MCF 10A (cell line): ENCODE results near the gene CLPTM1L. TPM values are rescaled to one million over a fixed set of nuclear protein-coding genes. Genes with fewer than 3 reads are reported as not detected.

Source experiments
- BruUV-seq: library from RNA; stranded (reverse); fragments of 400-500 nt; replicated peaks from 2 replicates; lab custom pipeline; 2021; lab: Mats Ljungman, UMichigan
- CTCF ChIA-PET: fragments of 300-600 bp; sonication (Branson Sonifier 250); formaldehyde crosslinking; extraction: SDS; loops from one replicate; lab custom pipeline; 2021; ENCODE audit warnings: antibody characterized with exemption, inconsistent platforms; lab: Yijun Ruan, JAX
- POLR2A ChIA-PET: fragments of 300-600, 350-650 bp; sonication (Branson Sonifier 250); formaldehyde crosslinking; extraction: SDS; loops from one replicate; lab custom pipeline; 2020; ENCODE audit warnings: antibody characterized with exemption, inconsistent platforms; lab: Yijun Ruan, JAX
- DNase-seq: peaks from one replicate; pipeline ENCODE4 v3.0.0-alpha.2; 2018; ENCODE audit not compliant: unreplicated experiment
- H3K27ac Mint-ChIP-seq: one replicate; pipeline ENCODE4 v1.8.0; 2022; ENCODE audit warnings: mild to moderate bottlenecking, low read depth, mixed read lengths; ENCODE audit not compliant: unreplicated experiment
- H3K27me3 Mint-ChIP-seq: one replicate; pipeline ENCODE4 v1.8.0; 2022; ENCODE audit warnings: mixed read lengths; ENCODE audit not compliant: insufficient read depth, unreplicated experiment
- H3K36me3 Mint-ChIP-seq: one replicate; pipeline ENCODE4 v1.8.0; 2022; ENCODE audit warnings: mild to moderate bottlenecking, moderate library complexity, mixed read lengths; ENCODE audit not compliant: insufficient read depth, unreplicated experiment
- H3K4me1 Mint-ChIP-seq: one replicate; pipeline ENCODE4 v1.8.0; 2022; ENCODE audit warnings: mixed read lengths; ENCODE audit not compliant: insufficient read depth, unreplicated experiment
- H3K4me3 Mint-ChIP-seq: one replicate; pipeline ENCODE4 v1.8.0; 2022; ENCODE audit warnings: mild to moderate bottlenecking, moderate library complexity, mixed read lengths; ENCODE audit not compliant: unreplicated experiment
- H3K9me3 Mint-ChIP-seq: one replicate; pipeline ENCODE4 v1.8.0; 2022; ENCODE audit warnings: mixed read lengths; ENCODE audit not compliant: unreplicated experiment
- intact Hi-C: fragments of 100-400 bp; cut with micrococcal nuclease; formaldehyde crosslinking; loops from 2 replicates; pipeline ENCODE4 v1.14.1; 2022
- total RNA-seq: library from RNA; stranded (reverse); gene quantifications from 2 replicates; pipeline ENCODE4 v1.2.3, GENCODE V29; 2022
- TF ChIP-seq, protein P1 (sequence below): fragments of 200-600 bp; IDR thresholded peaks from one replicate; pipeline ENCODE4 v1.8.0; 2022; ENCODE audit warnings: antibody characterized with exemption, mild to moderate bottlenecking; ENCODE audit not compliant: unreplicated experiment

The CLPTM1L gene
- total RNA-seq, 1 experiment from 2014 or later, result 128 TPM

DNA sequence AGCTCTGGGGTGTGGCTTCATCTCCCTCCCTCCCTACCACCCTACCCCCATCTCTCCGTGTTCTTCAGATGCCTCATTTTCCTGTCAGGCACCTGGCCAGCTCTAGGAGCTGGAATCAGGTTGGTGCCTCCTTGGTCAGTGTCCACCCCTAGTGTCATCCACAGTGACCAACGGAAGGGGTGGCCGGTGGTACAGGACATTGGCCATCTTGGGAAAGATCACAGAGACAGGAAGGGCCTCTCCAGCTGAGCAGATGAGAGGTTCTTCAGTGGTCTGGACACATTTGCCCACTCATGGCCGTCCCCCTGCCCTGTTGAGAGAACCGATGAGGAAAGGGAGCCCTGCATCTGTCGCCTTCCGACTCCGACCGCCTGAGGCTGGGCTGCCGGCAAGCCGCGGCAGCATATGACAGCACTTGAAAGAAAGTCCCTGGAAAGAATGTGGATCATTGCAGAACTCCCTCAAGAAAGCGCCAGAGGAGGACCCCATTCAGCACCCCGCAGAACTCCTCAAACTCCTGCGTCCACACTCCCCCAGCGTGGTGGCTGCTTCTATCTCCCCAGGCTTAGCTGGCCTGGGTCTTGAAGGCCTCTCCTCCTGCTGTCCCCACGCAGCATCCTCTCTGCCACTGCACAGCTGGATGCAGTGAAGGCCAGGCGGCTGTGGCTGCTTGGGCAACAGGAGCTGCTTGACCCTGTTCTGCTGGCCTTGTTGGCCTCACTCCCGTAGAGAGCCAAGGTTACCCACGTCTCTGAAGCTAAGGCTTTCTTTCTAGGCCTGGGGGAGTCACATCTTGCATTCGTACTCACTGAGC lies 1.9 kb upstream of the CLPTM1L start:
- no TSS peak for BruUV-seq
- TF ChIP-seq, protein P1, sequence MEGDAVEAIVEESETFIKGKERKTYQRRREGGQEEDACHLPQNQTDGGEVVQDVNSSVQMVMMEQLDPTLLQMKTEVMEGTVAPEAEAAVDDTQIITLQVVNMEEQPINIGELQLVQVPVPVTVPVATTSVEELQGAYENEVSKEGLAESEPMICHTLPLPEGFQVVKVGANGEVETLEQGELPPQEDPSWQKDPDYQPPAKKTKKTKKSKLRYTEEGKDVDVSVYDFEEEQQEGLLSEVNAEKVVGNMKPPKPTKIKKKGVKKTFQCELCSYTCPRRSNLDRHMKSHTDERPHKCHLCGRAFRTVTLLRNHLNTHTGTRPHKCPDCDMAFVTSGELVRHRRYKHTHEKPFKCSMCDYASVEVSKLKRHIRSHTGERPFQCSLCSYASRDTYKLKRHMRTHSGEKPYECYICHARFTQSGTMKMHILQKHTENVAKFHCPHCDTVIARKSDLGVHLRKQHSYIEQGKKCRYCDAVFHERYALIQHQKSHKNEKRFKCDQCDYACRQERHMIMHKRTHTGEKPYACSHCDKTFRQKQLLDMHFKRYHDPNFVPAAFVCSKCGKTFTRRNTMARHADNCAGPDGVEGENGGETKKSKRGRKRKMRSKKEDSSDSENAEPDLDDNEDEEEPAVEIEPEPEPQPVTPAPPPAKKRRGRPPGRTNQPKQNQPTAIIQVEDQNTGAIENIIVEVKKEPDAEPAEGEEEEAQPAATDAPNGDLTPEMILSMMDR, result no peak
- H3K4me1 Mint-ChIP-seq, result peaks cover 16% of the 10 kb centered on the region
- intact Hi-C loops, result loop anchor here (10.0 kb wide), 2 partner anchors 142 to 182 kb away; partner anchors contain the start of gene SLC6A19
- POLR2A ChIA-PET, result interaction anchor here (0.6 kb wide), 1 partner anchor 1122 kb away, joined by 4 read pairs; no protein-coding TSS in a partner anchor
- no peak for DNase-seq
- H3K36me3 Mint-ChIP-seq, result peaks cover 8% of the 10 kb centered on the region
- H3K4me3 Mint-ChIP-seq, result peak overlapping the region; percentile 83
- peak overlapping the region; percentile 80 for H3K27ac Mint-ChIP-seq
- H3K27me3 Mint-ChIP-seq, result peaks cover 4% of the 10 kb centered on the region
- CTCF ChIA-PET, result interaction anchor here (0.6 to 0.7 kb wide), 3 partner anchors 276 to 369 kb away, joined by 3 to 5 read pairs (median 3); no protein-coding TSS in a partner anchor
- no peaks in the 10 kb centered on the region for H3K9me3 Mint-ChIP-seq

DNA sequence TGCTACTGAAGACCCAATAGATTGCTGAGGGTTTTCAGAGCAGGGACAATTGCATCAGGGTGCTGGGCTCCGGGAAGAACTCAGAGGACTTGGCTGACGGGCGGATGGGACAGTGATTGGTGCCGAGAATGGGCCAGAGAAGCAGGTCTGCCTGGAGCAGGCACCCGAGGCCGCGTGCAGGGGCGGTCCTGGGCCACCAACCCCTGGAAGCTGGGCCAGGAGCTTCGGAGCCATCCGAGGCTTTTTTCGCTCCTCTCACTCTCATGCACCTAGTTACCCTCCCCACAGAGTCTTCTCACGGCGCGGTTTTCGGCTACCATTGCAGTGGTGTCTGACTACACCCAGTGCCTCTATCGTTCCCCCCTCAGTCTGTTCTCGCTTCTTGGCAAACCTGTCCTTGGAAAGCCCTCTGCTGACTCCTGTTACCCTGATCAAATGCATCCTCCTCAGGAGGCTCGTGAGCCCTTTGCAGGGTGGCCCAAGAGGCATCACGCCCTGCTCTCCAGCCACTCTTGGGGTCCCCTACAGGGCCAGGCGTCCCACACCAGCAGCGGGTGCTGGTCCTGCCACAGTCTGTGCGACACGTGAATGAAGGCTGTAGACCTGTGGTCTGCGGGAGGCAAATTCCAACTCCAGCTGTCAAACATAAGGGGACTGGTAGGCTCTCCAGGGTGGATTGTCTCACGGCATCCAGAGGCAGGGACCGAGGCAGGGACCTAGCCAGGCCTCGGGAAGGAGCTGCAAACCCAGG lies 1.2 kb upstream of the CLPTM1L start:
- H3K9me3 Mint-ChIP-seq, result no peaks in the 10 kb centered on the region
- H3K27me3 Mint-ChIP-seq, result no peaks in the 10 kb centered on the region
- TF ChIP-seq, protein P1, result no peak
- peak overlapping the region; percentile 83 for H3K4me3 Mint-ChIP-seq
- POLR2A ChIA-PET, result interaction anchor here (0.7 to 1.2 kb wide), 6 partner anchors 9 to 32 kb away, joined by 3 to 4 read pairs (median 3); no protein-coding TSS in a partner anchor
- BruUV-seq, result no TSS peak
- no peak for DNase-seq
- CTCF ChIA-PET, result interaction anchor here (0.7 to 0.8 kb wide), 2 partner anchors 183 to 277 kb away, joined by 3 to 4 read pairs; no protein-coding TSS in a partner anchor
- intact Hi-C loops, result loop anchor here (2.0 to 10.0 kb wide), 3 partner anchors 15 to 181 kb away; partner anchors contain the start of gene SLC6A19
- H3K36me3 Mint-ChIP-seq, result peaks cover 15% of the 10 kb centered on the region
- H3K27ac Mint-ChIP-seq, result peak overlapping the region; percentile 80
- peaks cover 16% of the 10 kb centered on the region for H3K4me1 Mint-ChIP-seq

DNA sequence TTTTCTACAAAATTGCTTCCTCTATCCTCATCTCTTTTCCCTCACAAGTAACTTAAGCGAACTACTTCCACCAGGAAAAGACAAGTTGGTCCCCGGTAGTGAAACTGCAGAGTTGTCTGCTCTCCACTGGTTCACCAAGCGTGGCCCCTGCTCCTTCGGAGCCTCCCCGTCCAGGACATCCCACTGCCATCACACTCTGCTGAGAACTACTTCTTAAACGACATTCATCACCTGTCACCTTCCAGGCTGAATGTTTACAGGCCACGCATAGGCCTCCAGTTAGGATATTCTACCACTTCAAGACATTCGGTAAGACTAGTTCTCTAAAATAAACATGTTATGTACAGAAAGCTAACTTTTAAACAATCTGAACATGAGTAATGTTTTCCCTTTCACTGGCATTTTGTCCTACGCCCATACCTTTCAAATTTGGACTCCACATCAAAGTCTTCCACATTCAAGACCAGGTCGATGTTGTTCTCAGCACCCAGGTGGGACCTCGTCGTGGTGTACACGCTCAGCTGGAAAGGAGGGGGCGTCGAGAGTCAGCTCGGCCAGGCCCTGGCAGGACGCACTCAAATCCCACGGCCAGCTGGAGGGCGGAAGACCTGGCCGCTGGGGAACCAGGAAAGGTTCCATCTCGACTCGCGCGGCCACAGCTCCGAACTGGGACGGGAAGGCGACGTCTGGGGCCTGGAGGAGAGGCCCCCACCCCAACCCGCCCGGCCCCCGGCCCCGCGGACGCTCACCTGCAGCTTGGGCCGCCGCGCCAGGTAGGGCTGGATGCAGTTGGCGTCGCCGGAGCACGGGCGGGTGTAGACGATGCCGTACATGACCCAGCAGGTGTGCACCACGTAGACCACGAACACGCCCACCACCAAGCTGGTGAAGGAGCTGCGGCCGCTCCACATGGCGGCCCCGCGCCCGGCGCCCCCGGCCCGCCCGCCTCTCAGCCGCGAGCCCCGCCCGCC lies 683 bp downstream of the CLPTM1L start:
- no peak for DNase-seq
- intact Hi-C loops, result loop anchor here (2.0 to 10.0 kb wide), 3 partner anchors 13 to 179 kb away; partner anchors contain the start of gene SLC6A19
- peak overlapping the region; percentile 83 for H3K4me3 Mint-ChIP-seq
- ChIA-PET POLR2A (interaction anchor here (0.6 to 3.3 kb wide), 5 partner anchors 13 to 199 kb away, joined by 3 to 18 read pairs (median 3); no protein-coding TSS in a partner anchor), CTCF (interaction anchor here (1.0 to 1.5 kb wide), 2 partner anchors 13 to 16 kb away, joined by 4 read pairs; no protein-coding TSS in a partner anchor)
- peaks cover 28% of the 10 kb centered on the region for H3K36me3 Mint-ChIP-seq
- BruUV-seq, result TSS peak; percentile 63
- H3K4me1 Mint-ChIP-seq, result peaks cover 16% of the 10 kb centered on the region
- TF ChIP-seq, protein P1, result no peak
- no peaks in the 10 kb centered on the region for H3K9me3 Mint-ChIP-seq
- H3K27ac Mint-ChIP-seq, result peak overlapping the region; percentile 78
- no peaks in the 10 kb centered on the region for H3K27me3 Mint-ChIP-seq
